Prostate gland (tissue), 2 donors: ENCODE results near the gene HS6ST3.

Source experiments
- POLR2A ChIP-seq: fragments of 450-650 bp; IDR thresholded peaks from one replicate; pipeline ENCODE4 v1.6.1; 2016; ENCODE audit warnings: antibody characterized with exemption, mild to moderate bottlenecking
- TF ChIP-seq, protein P1 (sequence below), 4 experiments: fragments of 200-600 bp in 2 of 4; fragments of 450-650 bp in 2 of 4; sonication (generic) in 2 of 4; IDR thresholded peaks; 1 replicate in 3 of 4; 2 replicates in 1 of 4; pipeline ENCODE4 v1.5.1; 2016 to 2019; ENCODE audit warnings: antibody characterized with exemption in 4 of 4, mild to moderate bottlenecking in 2 of 4, moderate library complexity in 2 of 4

DNA sequence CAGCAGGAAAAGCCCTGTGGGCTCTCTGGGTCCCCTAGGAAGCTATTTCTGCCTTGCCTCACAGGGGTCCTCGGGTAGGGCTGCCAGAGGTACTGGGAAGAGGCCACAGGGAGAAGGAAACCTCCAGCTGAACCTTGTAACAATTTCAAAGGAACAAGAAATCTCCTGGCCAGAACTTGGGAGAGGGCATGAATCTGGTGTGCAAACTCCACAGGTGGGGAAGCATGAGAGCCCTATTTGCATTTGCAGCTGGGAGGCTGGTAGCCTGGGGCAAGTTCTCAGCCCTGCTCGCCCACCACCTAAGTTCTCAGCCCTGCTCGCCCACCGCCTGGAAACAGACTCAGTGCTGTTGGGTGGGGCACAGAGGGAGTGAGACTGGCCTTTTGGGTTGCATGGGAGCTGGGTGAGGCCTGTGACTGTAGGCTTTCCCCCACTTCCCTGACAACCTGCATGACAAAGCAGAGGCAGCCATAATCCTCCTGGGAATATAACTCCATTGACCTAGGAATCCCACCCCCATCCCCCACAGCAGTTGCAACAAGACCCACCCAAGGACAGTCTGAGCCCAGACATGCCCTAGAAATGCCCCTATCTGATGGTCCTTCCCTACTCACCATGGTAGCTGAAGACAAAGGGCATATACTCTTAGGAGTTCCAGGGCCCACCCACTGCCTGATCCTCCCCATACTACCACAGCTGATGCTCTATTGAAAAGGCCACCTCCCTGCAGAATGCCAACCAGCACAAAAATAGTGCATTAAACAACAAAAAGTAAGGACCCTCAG is 48.4 kb upstream of the HS6ST3 start:
- TF ChIP-seq, protein P1, sequence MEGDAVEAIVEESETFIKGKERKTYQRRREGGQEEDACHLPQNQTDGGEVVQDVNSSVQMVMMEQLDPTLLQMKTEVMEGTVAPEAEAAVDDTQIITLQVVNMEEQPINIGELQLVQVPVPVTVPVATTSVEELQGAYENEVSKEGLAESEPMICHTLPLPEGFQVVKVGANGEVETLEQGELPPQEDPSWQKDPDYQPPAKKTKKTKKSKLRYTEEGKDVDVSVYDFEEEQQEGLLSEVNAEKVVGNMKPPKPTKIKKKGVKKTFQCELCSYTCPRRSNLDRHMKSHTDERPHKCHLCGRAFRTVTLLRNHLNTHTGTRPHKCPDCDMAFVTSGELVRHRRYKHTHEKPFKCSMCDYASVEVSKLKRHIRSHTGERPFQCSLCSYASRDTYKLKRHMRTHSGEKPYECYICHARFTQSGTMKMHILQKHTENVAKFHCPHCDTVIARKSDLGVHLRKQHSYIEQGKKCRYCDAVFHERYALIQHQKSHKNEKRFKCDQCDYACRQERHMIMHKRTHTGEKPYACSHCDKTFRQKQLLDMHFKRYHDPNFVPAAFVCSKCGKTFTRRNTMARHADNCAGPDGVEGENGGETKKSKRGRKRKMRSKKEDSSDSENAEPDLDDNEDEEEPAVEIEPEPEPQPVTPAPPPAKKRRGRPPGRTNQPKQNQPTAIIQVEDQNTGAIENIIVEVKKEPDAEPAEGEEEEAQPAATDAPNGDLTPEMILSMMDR (IDR thresholded peaks at IDR 0.05), result no peak
- no peak for TF ChIP-seq POLR2A
